ENCODE data around the gene CLCF1.

Gene CLCF1

DNA sequence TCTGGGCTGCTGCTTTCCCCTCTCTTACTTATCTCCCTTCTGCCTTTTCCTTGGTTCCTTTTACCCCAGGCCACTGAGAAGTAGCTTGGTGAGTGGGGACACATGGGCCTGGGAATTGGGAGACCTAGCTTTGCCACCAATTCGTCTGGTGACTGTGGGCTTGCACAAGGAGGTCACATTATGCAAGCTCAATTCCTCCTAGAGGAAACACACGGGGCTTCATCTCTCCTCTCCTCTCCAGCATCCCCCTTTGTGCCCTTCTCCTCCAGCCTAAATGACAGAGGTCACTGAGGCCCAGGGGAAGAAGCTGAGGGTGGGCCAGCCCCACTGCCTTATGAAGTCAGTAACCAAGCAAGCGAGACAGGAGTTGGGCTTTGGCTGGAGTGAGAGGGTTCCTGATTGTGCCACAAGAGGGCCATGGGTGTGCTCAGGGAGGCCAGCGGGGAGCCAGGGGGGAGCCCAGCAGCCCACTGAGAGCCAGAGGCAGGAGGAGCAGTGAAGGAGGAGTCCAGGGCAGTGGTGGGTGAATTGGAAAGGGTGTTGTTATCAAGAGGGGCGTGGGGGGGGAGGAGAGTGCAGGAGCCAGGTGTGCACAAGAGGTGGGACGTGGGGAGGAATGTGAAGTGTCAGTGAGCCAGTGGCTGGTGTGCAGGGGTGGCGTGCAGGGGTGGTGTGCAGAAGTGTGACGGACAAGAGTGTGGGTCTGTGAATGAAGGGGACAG, 2.0 kb downstream of the CLCF1 start:
- no peaks in the 10 kb centered on the region for H3K9me3 Mint-ChIP-seq
- TF ChIP-seq, protein P1, sequence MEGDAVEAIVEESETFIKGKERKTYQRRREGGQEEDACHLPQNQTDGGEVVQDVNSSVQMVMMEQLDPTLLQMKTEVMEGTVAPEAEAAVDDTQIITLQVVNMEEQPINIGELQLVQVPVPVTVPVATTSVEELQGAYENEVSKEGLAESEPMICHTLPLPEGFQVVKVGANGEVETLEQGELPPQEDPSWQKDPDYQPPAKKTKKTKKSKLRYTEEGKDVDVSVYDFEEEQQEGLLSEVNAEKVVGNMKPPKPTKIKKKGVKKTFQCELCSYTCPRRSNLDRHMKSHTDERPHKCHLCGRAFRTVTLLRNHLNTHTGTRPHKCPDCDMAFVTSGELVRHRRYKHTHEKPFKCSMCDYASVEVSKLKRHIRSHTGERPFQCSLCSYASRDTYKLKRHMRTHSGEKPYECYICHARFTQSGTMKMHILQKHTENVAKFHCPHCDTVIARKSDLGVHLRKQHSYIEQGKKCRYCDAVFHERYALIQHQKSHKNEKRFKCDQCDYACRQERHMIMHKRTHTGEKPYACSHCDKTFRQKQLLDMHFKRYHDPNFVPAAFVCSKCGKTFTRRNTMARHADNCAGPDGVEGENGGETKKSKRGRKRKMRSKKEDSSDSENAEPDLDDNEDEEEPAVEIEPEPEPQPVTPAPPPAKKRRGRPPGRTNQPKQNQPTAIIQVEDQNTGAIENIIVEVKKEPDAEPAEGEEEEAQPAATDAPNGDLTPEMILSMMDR (IDR thresholded peaks at IDR 0.05; ENCODE audit: unreplicated experiment in 3 of 3) = peak; percentile 40 to 43 (median 42)
- peaks cover 60% of the 10 kb centered on the region for H3K4me1 Mint-ChIP-seq
- H3K4me3 Mint-ChIP-seq = peak overlapping the region; percentile 88 to 92 (median 91)
- H3K36me3 Mint-ChIP-seq (ENCODE audit: low read depth) = no peaks in the 10 kb centered on the region
- peak overlapping the region; percentile 59 to 96 (median 94) for H3K27ac Mint-ChIP-seq
- peaks cover 29% of the 10 kb centered on the region for H3K27me3 Mint-ChIP-seq (ENCODE audit: low read depth)

DNA sequence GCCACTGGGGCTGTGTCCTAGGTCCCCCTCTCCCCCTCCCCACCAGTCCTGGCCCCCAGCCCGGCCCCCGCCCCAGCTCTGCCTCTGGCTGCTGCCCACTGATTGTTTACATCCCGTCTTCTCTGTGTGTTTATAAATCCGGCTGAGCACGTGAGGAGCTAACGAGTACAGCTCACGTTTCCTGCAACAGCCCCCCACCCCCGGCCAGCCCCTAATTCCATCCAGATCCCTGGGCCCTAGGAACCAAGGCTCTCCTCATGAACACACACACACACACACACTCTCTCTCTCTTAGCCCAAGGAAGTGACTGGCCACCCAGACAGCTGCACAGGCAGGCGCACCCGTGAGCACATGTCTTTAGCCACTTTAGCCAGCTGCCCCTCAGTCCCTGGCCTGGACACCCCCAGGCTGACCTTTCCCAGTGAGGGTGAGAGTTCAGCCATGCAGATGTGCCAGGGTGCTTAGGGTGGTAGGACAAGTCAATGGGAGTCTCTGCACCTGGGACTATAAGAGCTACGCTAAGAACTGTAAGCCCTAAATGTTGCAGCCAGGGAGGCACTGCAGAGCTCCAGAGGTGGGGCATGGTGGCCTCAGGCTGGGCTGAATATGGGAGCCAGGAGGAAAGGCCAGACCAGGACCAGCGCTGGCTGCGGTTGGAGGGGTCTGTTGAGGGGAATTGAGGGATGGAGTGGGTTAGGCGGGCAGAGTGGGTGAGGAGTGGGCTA, 2.9 kb downstream of the CLCF1 start:
- Mint-ChIP-seq H3K4me3 (peak overlapping the region; percentile 72 to 82 (median 75)), H3K4me1 (peaks cover 67% of the 10 kb centered on the region), H3K36me3 (ENCODE audit: low read depth) (no peaks in the 10 kb centered on the region), H3K27me3 (ENCODE audit: low read depth) (peaks cover 21% of the 10 kb centered on the region), H3K9me3 (no peaks in the 10 kb centered on the region), H3K27ac (peak overlapping the region; percentile 59 to 96 (median 71))
- TF ChIP-seq, protein P1 (IDR thresholded peaks at IDR 0.05; ENCODE audit: unreplicated experiment in 3 of 3) = no peak

DNA sequence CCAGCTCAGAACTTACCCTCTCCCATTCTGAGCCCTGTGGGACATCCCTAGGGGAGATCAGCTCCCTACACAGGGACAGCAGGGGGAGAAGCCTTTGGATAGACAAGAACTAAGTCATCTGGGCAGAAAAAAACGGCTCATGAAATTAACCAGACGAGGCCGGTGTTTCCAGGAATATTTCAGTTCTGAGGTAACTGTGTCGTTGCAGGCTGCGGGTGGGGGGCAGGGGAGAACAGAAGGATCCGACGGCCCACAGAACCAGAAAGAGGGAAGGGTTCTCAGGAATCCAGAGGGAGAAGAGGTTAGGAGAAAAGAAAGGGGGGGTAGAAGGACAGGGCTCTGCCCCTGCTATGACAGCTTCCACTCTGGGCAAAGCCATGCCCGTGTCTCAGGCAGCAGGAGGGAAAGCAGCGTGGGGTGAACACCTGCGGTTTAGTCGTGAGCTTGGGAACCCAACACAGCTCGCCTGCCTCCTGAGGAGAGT, 3.6 kb downstream of the CLCF1 start:
- peaks cover 70% of the 10 kb centered on the region for H3K4me1 Mint-ChIP-seq
- H3K4me3 Mint-ChIP-seq = peak overlapping the region; percentile 51 to 73 (median 73)
- H3K27ac Mint-ChIP-seq = peak overlapping the region; percentile 52 to 96 (median 59)
- TF ChIP-seq, protein P1 (IDR thresholded peaks at IDR 0.05; ENCODE audit: unreplicated experiment in 3 of 3) = no peak
- no peaks in the 10 kb centered on the region for H3K9me3 Mint-ChIP-seq
- H3K36me3 Mint-ChIP-seq (ENCODE audit: low read depth) = peaks cover under 1% of the 10 kb centered on the region
- H3K27me3 Mint-ChIP-seq (ENCODE audit: low read depth) = peaks cover 21% of the 10 kb centered on the region

- Mint-ChIP-seq H3K27me3 (ENCODE audit: low read depth) (peaks cover 17% of the 10 kb centered on the region), H3K36me3 (ENCODE audit: low read depth) (peaks cover 5% of the 10 kb centered on the region), H3K27ac (peak overlapping the region; percentile 52 to 96 (median 59)), H3K4me1 (peaks cover 67% of the 10 kb centered on the region), H3K4me3 (peak overlapping the region in 1 of 3 experiments; percentile 73), H3K9me3 (no peaks in the 10 kb centered on the region)
- TF ChIP-seq, protein P1 (IDR thresholded peaks at IDR 0.05; ENCODE audit: unreplicated experiment in 3 of 3) = no peak
These were observed 4.1 kb downstream of the CLCF1 start for GRCh38 chr11:67369275-67369674.

DNA sequence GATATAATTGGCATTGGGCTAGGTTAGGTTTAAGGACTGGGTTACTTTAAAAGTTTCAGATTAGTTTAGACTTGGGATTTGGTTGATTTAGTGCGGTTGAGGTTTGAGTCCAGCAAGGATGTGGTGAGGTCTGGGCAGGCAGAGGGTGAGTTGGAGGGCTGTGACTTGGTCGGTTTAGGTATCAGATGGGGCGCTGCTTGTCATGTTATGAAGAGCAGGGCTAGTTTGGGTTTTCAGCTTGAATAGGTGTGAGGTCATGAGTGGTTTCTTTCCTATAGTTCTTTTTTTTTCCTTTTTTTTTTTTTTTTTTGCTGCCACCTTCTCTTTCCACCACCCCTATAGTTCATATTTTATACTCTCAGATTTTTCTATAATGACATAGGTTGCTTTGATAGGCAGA, 4.8 kb downstream of the CLCF1 start:
- peaks cover 5% of the 10 kb centered on the region for H3K36me3 Mint-ChIP-seq (ENCODE audit: low read depth)
- peaks cover 12% of the 10 kb centered on the region for H3K27me3 Mint-ChIP-seq (ENCODE audit: low read depth)

More for the DNA sequence above, 4.8 kb downstream of the CLCF1 start:
- Mint-ChIP-seq H3K27ac (peak overlapping the region; percentile 13 to 59 (median 52)), H3K9me3 (no peaks in the 10 kb centered on the region), H3K4me3 (peak overlapping the region in 2 of 3 experiments; percentile 3 to 69), H3K4me1 (peaks cover 62% of the 10 kb centered on the region)
- TF ChIP-seq, protein P1 (IDR thresholded peaks at IDR 0.05; ENCODE audit: unreplicated experiment in 3 of 3) = no peak
